MM.1S (cell line): ENCODE results near the gene VRTN.

Source experiments
- DNase-seq: peaks from one replicate; pipeline ENCODE4 v3.0.0-alpha.2; 2015
- H2AFZ ChIP-seq: fragments of 300-600 bp; sonication (generic); 2 replicates; pipeline ENCODE4 v1.6.0; 2016; ENCODE audit warnings: antibody characterized with exemption, low read length
- H3F3A ChIP-seq: fragments of 300-600 bp; sonication (generic); 2 replicates; pipeline ENCODE4 v1.6.1; 2016; ENCODE audit warnings: mild to moderate bottlenecking, antibody characterized with exemption, low read length, moderate library complexity, mixed read lengths; ENCODE audit not compliant: insufficient read depth
- H3K27ac ChIP-seq: fragments of 300-600 bp; sonication (generic); 2 replicates; pipeline ENCODE4 v1.5.1; 2016; ENCODE audit warnings: mild to moderate bottlenecking, low read length
- H3K27me3 ChIP-seq: fragments of 300-600 bp; sonication (generic); replicated peaks from 2 replicates; pipeline ENCODE4 v1.6.0; 2016; ENCODE audit warnings: low read length; ENCODE audit not compliant: insufficient read depth
- H3K36me3 ChIP-seq: fragments of 300-600 bp; sonication (generic); replicated peaks from 2 replicates; pipeline ENCODE4 v1.6.1; 2016; ENCODE audit warnings: mild to moderate bottlenecking, low read length, mixed read lengths; ENCODE audit not compliant: insufficient read depth
- H3K4me1 ChIP-seq: fragments of 300-600 bp; sonication (generic); 2 replicates; pipeline ENCODE4 v1.6.1; 2016; ENCODE audit warnings: low read length, mixed read lengths
- H3K4me2 ChIP-seq: fragments of 300-600 bp; sonication (generic); 2 replicates; pipeline ENCODE4 v1.6.0; 2016; ENCODE audit warnings: low read depth, low read length
- H3K4me3 ChIP-seq: fragments of 300-600 bp; sonication (generic); 2 replicates; pipeline ENCODE4 v1.5.1; 2016; ENCODE audit warnings: low read length, mixed read lengths
- H3K79me2 ChIP-seq: fragments of 300-600 bp; sonication (generic); 2 replicates; pipeline ENCODE4 v1.6.1; 2016; ENCODE audit warnings: mixed run types, low read length, mixed read lengths
- H3K9ac ChIP-seq: fragments of 300-600 bp; sonication (generic); 2 replicates; pipeline ENCODE4 v1.6.1; 2016; ENCODE audit warnings: low read length, mixed read lengths
- H3K9me2 ChIP-seq: fragments of 300-600 bp; sonication (generic); replicated peaks from 2 replicates; pipeline ENCODE4 v1.6.1; 2016; ENCODE audit warnings: mild to moderate bottlenecking, low read length, mixed read lengths; ENCODE audit not compliant: insufficient read depth
- H3K9me3 ChIP-seq: fragments of 300-600 bp; sonication (generic); replicated peaks from 2 replicates; pipeline ENCODE4 v1.6.1; 2016; ENCODE audit warnings: mild to moderate bottlenecking, low read length, mixed read lengths; ENCODE audit not compliant: insufficient read depth
- H4K20me1 ChIP-seq: fragments of 300-600 bp; sonication (generic); 2 replicates; pipeline ENCODE4 v1.6.1; 2016; ENCODE audit warnings: mild to moderate bottlenecking, low read length, moderate library complexity, mixed read lengths; ENCODE audit not compliant: insufficient read depth
- EZH2 ChIP-seq: fragments of 300-600 bp; sonication (generic); optimal IDR thresholded peaks from 2 replicates; pipeline ENCODE3; 2017; ENCODE audit warnings: low read depth, mild to moderate bottlenecking, antibody characterized with exemption, low read length, mixed read lengths
- EZH2phosphoT487 ChIP-seq: fragments of 300-600 bp; sonication (generic); IDR thresholded peaks from 2 replicates; pipeline ENCODE4 v1.6.1; 2018; ENCODE audit warnings: antibody characterized with exemption, low read length
- TF ChIP-seq, protein P1 (sequence below): fragments of 300-600 bp; sonication (generic); IDR thresholded peaks from 2 replicates; pipeline ENCODE4 v1.5.1; 2016; ENCODE audit warnings: antibody characterized with exemption, low read length, mixed read lengths

VRTN gene

GRCh38 chr14:74348241-74348734 is at the start of gene VRTN:
VRTN (plus strand) TSS chr14:74348471; CDS start chr14:74356784, 8,313 bp downstream.
- H3K4me3 ChIP-seq: no peak within 1 kb of the TSS

GRCh38 chr14:74299061-74299545 is 49.2 kb upstream of the VRTN start:
- TF ChIP-seq, protein P1, sequence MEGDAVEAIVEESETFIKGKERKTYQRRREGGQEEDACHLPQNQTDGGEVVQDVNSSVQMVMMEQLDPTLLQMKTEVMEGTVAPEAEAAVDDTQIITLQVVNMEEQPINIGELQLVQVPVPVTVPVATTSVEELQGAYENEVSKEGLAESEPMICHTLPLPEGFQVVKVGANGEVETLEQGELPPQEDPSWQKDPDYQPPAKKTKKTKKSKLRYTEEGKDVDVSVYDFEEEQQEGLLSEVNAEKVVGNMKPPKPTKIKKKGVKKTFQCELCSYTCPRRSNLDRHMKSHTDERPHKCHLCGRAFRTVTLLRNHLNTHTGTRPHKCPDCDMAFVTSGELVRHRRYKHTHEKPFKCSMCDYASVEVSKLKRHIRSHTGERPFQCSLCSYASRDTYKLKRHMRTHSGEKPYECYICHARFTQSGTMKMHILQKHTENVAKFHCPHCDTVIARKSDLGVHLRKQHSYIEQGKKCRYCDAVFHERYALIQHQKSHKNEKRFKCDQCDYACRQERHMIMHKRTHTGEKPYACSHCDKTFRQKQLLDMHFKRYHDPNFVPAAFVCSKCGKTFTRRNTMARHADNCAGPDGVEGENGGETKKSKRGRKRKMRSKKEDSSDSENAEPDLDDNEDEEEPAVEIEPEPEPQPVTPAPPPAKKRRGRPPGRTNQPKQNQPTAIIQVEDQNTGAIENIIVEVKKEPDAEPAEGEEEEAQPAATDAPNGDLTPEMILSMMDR: no peak
- no peak for TF ChIP-seq EZH2phosphoT487
- no peak for TF ChIP-seq EZH2
- H3K4me2 ChIP-seq: no peak overlapping the region
- H3K9me3 ChIP-seq: no peaks in the 10 kb centered on the region
- no peak overlapping the region for H2AFZ ChIP-seq
- H3K9me2 ChIP-seq: no peaks in the 10 kb centered on the region
- no peaks in the 10 kb centered on the region for H4K20me1 ChIP-seq
- H3K36me3 ChIP-seq: no peaks in the 10 kb centered on the region
- DNase-seq: no peak
- H3K4me3 ChIP-seq: no peak overlapping the region
- no peaks in the 10 kb centered on the region for H3K4me1 ChIP-seq
- no peaks in the 10 kb centered on the region for H3F3A ChIP-seq
- peaks cover 7% of the 10 kb centered on the region for H3K79me2 ChIP-seq
- no peaks in the 10 kb centered on the region for H3K27me3 ChIP-seq
- no peak overlapping the region for H3K9ac ChIP-seq
- no peak overlapping the region for H3K27ac ChIP-seq

More at GRCh38 chr14:74348241-74348734, at the start of gene VRTN:
- DNase-seq: no peak
- no peaks in the 10 kb centered on the region for H3K79me2 ChIP-seq
- H3K27ac ChIP-seq: no peak within 1 kb of the TSS
- no peaks in the 10 kb centered on the region for H3K27me3 ChIP-seq
- H3F3A ChIP-seq: no peaks in the 10 kb centered on the region
- H3K9ac ChIP-seq: no peak within 1 kb of the TSS
- TF ChIP-seq, protein P1: no peak
- no peak for TF ChIP-seq EZH2phosphoT487
- no peak for TF ChIP-seq EZH2
- H3K36me3 ChIP-seq: no peaks in the 10 kb centered on the region
- no peaks in the 10 kb centered on the region for H3K4me1 ChIP-seq
- no peak within 1 kb of the TSS for H2AFZ ChIP-seq
- no peaks in the 10 kb centered on the region for H3K9me3 ChIP-seq
- H3K4me2 ChIP-seq: no peak within 1 kb of the TSS
- H3K9me2 ChIP-seq: no peaks in the 10 kb centered on the region
- no peaks in the 10 kb centered on the region for H4K20me1 ChIP-seq

DNA sequence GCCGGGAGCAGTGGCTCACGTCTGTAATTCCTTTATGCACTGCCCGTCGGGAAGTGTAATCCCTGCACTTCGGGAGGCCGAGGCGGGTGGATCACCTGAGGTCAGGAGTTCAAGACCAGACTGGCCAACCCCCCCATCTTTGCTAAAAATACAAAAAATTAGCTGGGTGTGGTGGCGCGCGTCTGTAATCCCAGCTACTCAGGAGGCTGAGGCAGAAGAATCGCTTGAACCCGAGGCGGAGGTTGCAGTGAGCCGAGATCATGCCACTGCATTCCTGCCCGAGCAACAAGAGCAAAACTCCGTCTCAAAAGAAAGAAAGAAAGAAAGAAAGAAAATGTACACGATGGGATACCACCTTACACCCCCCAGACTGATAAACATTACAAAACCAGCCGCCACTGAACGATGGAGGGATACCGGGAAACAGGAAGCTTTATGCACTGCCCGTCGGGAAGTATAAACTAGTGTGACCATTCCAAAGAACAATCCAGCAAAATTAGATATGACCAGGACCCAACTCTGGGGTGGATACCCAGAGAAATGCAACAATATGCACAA is 46.6 kb upstream of the VRTN start:
- DNase-seq: no peak
- no peaks in the 10 kb centered on the region for H3F3A ChIP-seq
- no peaks in the 10 kb centered on the region for H3K27me3 ChIP-seq
- H3K27ac ChIP-seq: no peak overlapping the region
- no peaks in the 10 kb centered on the region for H3K36me3 ChIP-seq
- H3K9me3 ChIP-seq: no peaks in the 10 kb centered on the region
- peak overlapping the region; percentile 78 for H3K4me3 ChIP-seq
- no peaks in the 10 kb centered on the region for H3K9me2 ChIP-seq
- H4K20me1 ChIP-seq: no peaks in the 10 kb centered on the region
- peak overlapping the region; percentile 54 for H3K4me2 ChIP-seq
- no peaks in the 10 kb centered on the region for H3K4me1 ChIP-seq
- TF ChIP-seq EZH2: no peak
- TF ChIP-seq, protein P1: no peak
- no peak for TF ChIP-seq EZH2phosphoT487
- H3K79me2 ChIP-seq: peaks cover 7% of the 10 kb centered on the region
- H3K9ac ChIP-seq: no peak overlapping the region
- peak overlapping the region; percentile 80; the same call in 1 of the 2 replicates for H2AFZ ChIP-seq
